Measurements from ENCODE around the gene PNMT. TPM values are rescaled to one million over a fixed set of nuclear protein-coding genes. Genes with fewer than 3 reads are reported as not detected.
A peak's percentile ranks its signal among the peaks of the same experiment; 100 is the strongest.

The PNMT gene
- total and polyA plus RNA-seq, 2 of the 8 experiments (the other 6 are each of a cell fraction or from before 2014, with no cell fraction given): 5.6 to 10.9 TPM

GRCh38 chr17:39701784-39702422, 33.6 kb downstream of the PNMT start:
- peaks cover 42 to 89% of the 10 kb centered on the region in 2 experiments for H3K79me2 ChIP-seq (ENCODE audit: control insufficient read depth in 1 of 2, insufficient read depth in 2 of 2, low read length in 2 of 2)
- H2BK15ac ChIP-seq (ENCODE audit: low read length): peak overlapping the region; percentile 24; the same call in 1 of the 2 replicates
- no peaks in the 10 kb centered on the region for H3K9me3 ChIP-seq (ENCODE audit: insufficient read depth in 2 of 2, low read depth in 1 of 2, low read length in 1 of 2)
- no peak overlapping the region; the same call in 1 of the 2 replicates for H3K18ac ChIP-seq (ENCODE audit: extremely low read depth, low read length)
- no peak overlapping the region for H3K4ac ChIP-seq (replicated peaks; ENCODE audit: insufficient read length, low read depth, low read length)
- H3K56ac ChIP-seq (replicated peaks; ENCODE audit: insufficient read length, low read depth, low read length): no peak overlapping the region
- no peaks in the 10 kb centered on the region for H3K27me3 ChIP-seq (replicated peaks in 1 of 4; ENCODE audit: control insufficient read depth in 3 of 4, extremely low read depth in 1 of 4, insufficient read depth in 3 of 4, low read length in 3 of 4)
- H2BK5ac ChIP-seq (ENCODE audit: low read depth, low read length): peak overlapping the region; percentile 92
- peak overlapping the region; percentile 88 to 94 for H3K4me2 ChIP-seq (ENCODE audit: insufficient read depth in 1 of 2, low read depth in 2 of 2, low read length in 2 of 2)
- H3K36me3 ChIP-seq (ENCODE audit: control insufficient read depth in 2 of 4, insufficient read depth in 4 of 4, low read length in 3 of 4): peaks cover 0 to 4% (median 1%) of the 10 kb centered on the region in 4 experiments; a peak in 6 of 8 replicates
- H2BK120ac ChIP-seq (replicated peaks; ENCODE audit: low read depth, low read length): no peak overlapping the region
- 0 out of 2 replicates have a peak overlapping the region, but pooled peaks have one; percentile 78 for H2AK5ac ChIP-seq (ENCODE audit: low read depth, low read length)
- H2AFZ ChIP-seq (ENCODE audit: low read length): no peak overlapping the region
- peak overlapping the region; percentile 13; the same call in 1 of the 2 replicates for H2BK12ac ChIP-seq (ENCODE audit: low read depth, low read length)
- 71% methylated on average over 4 of the region's 4 CpGs; no CpG with 5 or more reads in 1 of the 2 experiments for WGBS, 2 experiments (ENCODE audit: extremely low coverage in 1 of 2, insufficient coverage in 1 of 2, insufficient read length in 1 of 2, insufficient replicate concordance in 2 of 2, low coverage in 1 of 2, low lambda C conversion rate in 2 of 2, missing lambda C conversion rate in 1 of 2)
- no peak overlapping the region for H4K5ac ChIP-seq (ENCODE audit: insufficient read length, low read depth, low read length)
- peaks cover 13% of the 10 kb centered on the region for H3K23me2 ChIP-seq (ENCODE audit: low read depth, low read length)
- H3K9ac ChIP-seq (replicated peaks in 1 of 4; ENCODE audit: extremely low read depth in 1 of 4, low read depth in 3 of 4, low read length in 3 of 4): peak overlapping the region in 1 of 4 experiments; percentile 32; a peak in 2 of 7 replicates
- no peak overlapping the region for H3K23ac ChIP-seq (ENCODE audit: insufficient read length)
- H3K4me1 ChIP-seq (replicated peaks in 1 of 4; ENCODE audit: control insufficient read depth in 3 of 4, insufficient read depth in 4 of 4, low read length in 3 of 4): peaks cover 12 to 45% (median 28%) of the 10 kb centered on the region in 4 experiments
- FAIRE-seq (no peak), DNase-seq (ENCODE audit: low read depth in 1 of 2, low spot score in 2 of 2) (no peak)
- H3K79me1 ChIP-seq (ENCODE audit: low read depth, low read length): peaks cover 18% of the 10 kb centered on the region
- H3K14ac ChIP-seq (ENCODE audit: insufficient read length): no peak overlapping the region
- peak overlapping the region; percentile 78 to 98 (median 89); a peak in 7 of 8 replicates for H3K4me3 ChIP-seq (ENCODE audit: extremely low read depth in 1 of 4, insufficient read depth in 2 of 4, low read depth in 3 of 4, low read length in 4 of 4)
- no peak overlapping the region for H4K8ac ChIP-seq (ENCODE audit: extremely low read depth, insufficient read depth, low read length)
- peaks cover 15 to 23% of the 10 kb centered on the region in 2 experiments for H4K20me1 ChIP-seq (replicated peaks in 1 of 2; ENCODE audit: control insufficient read depth in 1 of 2, insufficient read depth in 2 of 2, low read length in 2 of 2)
- no peak for TF ChIP-seq CTBP2 (IDR thresholded peaks at IDR 0.05; ENCODE audit: borderline replicate concordance, insufficient read depth, insufficient read length, low read length)
- TF ChIP-seq TCF12 (IDR thresholded peaks at IDR 0.05; ENCODE audit: low read depth, low read length): no peak
- TF ChIP-seq ASH2L (IDR thresholded peaks at IDR 0.05; ENCODE audit: low read length): no peak
- peak in 1 of 2 experiments; percentile 21; a peak in 1 of 4 replicates for TF ChIP-seq SIN3A (conservative IDR thresholded peaks at IDR 0.05 in 1 of 2, IDR thresholded peaks at IDR 0.05 in 1 of 2; ENCODE audit: low read depth in 1 of 2, low read length in 2 of 2)
- POLR2A ChIA-PET (ENCODE audit: partially characterized antibody): interaction anchor here (0.9 to 38.1 kb wide), 8 partner anchors 9 to 76 kb away, joined by 3 to 708 read pairs (median 4); partner anchors contain the start of genes MIEN1, PGAP3, PNMT and STARD3
- H2BK20ac ChIP-seq (ENCODE audit: low read length): 0 out of 2 replicates have a peak overlapping the region, but pooled peaks have one; percentile 13
- H4K91ac ChIP-seq (replicated peaks; ENCODE audit: insufficient read length, low read length): no peak overlapping the region
- no peak overlapping the region; the same call in 1 of the 2 replicates for H3K27ac ChIP-seq (ENCODE audit: low read depth, low read length)
- CTCF ChIA-PET (ENCODE audit: partially characterized antibody): interaction anchor here (1.0 to 52.4 kb wide), 8 partner anchors 9 to 68 kb away, joined by 3 to 1885 read pairs (median 8); partner anchors contain the start of genes MIEN1, PNMT, PPP1R1B and STARD3
